GM12891 (cell line): ENCODE results near the gene CDKN2AIP.

ENCODE experiments used
- PAX5 ChIP-seq: IDR thresholded peaks from 2 replicates; pipeline ENCODE4 v1.6.1; 2011; ENCODE audit warnings: low read length, moderate library complexity, mild to moderate bottlenecking; ENCODE audit not compliant: insufficient read depth, severe bottlenecking
- POLR2A ChIP-seq: IDR thresholded peaks from 2 replicates; pipeline ENCODE4 v1.6.1; 2011; ENCODE audit warnings: low read depth, low read length, control low read depth
- POLR2AphosphoS5 ChIP-seq: IDR thresholded peaks from 2 replicates; pipeline ENCODE4 v1.6.1; 2011; ENCODE audit warnings: low read depth, low read length, control low read depth
- POU2F2 ChIP-seq: IDR thresholded peaks from 2 replicates; pipeline ENCODE4 v1.6.1; 2011; ENCODE audit warnings: low read depth, mild to moderate bottlenecking, control low read depth, low read length, moderate library complexity
- SPI1 ChIP-seq: IDR thresholded peaks from 2 replicates; pipeline ENCODE4 v1.6.1; 2011; ENCODE audit warnings: low read depth, low read length, control low read depth
- TAF1 ChIP-seq: IDR thresholded peaks from 2 replicates; pipeline ENCODE4 v1.6.1; 2011; ENCODE audit warnings: low read depth, low read length, control low read depth

DNA sequence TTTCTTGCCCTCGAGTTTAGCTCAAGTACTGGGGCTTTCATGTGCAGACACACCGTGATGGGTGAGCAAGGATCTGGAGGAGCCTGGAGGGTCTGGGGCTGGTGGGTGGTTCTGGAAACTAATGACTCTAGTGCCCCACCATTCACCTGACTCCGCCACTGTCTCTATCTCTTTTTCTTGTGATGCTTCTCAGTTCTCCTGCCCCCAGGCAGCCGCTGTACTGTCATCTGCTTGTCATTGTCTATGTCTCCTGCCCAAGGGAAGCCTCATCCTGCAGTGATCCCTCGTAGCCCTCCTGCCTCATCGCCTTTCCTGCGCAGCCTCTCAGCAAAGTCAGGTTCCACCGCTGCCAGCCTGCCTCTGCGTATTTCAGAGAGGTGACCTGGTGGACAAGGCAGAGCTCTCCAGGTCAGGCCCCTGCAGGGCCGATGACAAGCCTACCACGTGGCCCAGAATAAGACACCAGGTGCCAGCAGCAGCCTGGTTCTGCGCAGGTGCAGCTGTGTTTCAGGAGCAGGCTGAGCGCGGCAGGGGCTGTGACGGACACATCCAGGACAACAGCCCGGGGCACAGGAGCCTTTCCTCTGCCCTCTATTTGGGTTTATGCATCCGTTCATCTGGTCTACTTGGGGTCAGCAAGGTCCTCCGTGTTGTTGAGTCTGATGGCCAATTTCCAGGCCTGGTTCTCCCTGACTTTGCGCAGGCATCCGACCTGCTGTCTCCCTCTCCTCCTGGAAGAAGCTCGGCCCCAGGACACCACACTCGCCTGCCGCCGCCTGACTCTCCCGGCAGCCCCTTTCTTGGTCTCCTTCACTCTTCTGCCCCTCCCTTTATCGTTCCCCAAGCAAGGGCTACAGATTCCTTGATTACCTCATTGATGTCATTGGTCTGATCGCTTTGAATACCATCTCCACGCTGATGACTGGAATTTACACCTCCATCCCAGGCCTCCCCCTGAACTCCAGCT, 30.9 kb upstream of the CDKN2AIP start:
- TF ChIP-seq POLR2A, result no peak
- no peak for TF ChIP-seq POLR2AphosphoS5
- no peak for TF ChIP-seq TAF1
- no peak for TF ChIP-seq PAX5
- no peak for TF ChIP-seq SPI1
- TF ChIP-seq POU2F2, result no peak
